Raji (cell line): ENCODE data around the gene IL12A.

Experiments used
- POLR2A ChIP-seq: IDR thresholded peaks from 2 replicates; pipeline ENCODE4 v1.6.1; 2011; ENCODE audit warnings: low read depth, low read length, control low read depth; ENCODE audit not compliant: insufficient read depth

Gene IL12A

GRCh38 chr3:159978918-159979703 is 9.5 kb upstream of the IL12A start:
- TF ChIP-seq POLR2A: no peak

DNA sequence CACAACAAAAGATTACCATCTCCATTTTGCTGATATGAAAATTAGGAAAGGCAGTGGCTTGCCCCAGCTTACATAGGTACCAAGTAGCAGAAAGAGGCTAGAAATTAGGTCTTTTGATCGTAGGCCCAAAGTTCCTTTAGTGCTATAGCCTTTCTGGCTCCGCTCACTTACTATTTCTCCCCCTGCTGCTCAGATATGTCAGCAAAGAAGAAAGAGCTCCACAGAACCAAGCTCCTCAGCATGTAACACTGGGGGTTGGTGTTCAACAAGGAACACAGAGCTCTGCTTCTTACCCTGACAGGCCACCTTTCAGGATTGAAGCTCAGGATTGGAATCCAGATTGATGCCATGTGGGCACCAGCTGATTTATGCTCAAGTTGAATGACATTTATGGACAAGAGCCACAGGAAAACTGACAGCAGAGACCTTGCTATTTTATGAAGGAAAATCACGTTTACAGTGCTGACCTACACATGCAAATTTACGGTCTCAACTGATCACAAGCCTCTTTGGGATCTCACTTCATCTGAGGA is 6.1 kb upstream of the IL12A start:
- no peak for TF ChIP-seq POLR2A

GRCh38 chr3:159987291-159987711 is 1.3 kb upstream of the IL12A start:
- TF ChIP-seq POLR2A: no peak

GRCh38 chr3:159989973-159990846 is 1.6 kb downstream of the IL12A start:
- TF ChIP-seq POLR2A: no peak

DNA sequence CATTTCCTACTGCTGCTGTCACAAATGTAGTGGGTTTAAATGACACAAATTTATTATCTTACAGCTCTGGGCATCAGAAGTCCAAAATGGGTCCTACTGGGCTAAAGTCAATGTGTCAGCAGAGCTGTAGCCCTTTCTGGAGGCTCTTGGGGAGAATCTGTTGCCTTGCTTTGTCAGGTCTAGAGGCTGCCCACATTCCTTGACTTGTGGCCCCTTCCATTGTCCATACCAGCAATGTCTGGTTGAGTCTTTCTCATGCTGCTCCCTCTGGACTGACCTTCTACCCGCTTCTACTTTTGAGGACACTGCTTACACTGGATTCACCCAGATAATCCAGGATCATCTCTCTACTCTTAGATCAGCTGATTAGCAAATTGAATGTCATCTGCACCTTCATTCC is 3.0 kb downstream of the IL12A start:
- no peak for TF ChIP-seq POLR2A

- TF ChIP-seq POLR2A: no peak
Observed at GRCh38 chr3:159992589-159992988, 4.0 kb downstream of the IL12A start.

DNA sequence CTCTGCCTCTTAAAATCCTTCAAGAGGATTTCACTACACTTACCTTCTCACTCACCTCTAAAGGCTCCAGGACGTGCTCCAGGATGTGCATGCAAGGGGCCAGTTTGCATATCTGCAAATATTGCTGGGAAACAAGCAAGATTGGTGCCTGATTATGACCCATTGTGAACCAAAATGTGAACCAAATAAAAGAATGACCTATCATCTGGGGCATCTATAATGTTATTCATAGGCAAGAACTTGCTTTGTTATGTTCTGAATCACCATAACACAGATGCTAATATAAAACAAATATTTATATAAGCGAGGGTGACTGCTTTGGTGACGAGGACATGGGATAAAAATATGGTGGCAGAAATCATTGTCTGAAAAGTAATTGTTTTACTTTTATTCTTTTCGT is 5.5 kb downstream of the IL12A start:
- TF ChIP-seq POLR2A: no peak

DNA sequence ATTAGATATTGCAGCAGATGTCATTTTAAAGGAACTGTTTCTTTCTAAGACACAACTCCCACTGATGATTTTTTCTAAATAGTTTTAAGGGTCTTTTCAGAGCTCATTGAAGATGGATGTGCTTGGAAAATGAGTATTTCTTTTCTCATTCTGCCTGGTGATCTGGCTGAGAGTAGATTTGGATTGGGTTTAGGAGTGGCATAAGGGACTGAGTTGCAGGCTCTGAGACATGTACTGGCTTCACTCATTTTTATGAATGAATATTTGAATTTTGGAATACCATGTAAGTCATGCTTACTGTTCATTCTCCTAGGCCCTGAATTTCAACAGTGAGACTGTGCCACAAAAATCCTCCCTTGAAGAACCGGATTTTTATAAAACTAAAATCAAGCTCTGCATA is 6.5 kb downstream of the IL12A start:
- TF ChIP-seq POLR2A: no peak

GRCh38 chr3:159996018-159996417 is 7.4 kb downstream of the IL12A start:
- no peak for TF ChIP-seq POLR2A

DNA sequence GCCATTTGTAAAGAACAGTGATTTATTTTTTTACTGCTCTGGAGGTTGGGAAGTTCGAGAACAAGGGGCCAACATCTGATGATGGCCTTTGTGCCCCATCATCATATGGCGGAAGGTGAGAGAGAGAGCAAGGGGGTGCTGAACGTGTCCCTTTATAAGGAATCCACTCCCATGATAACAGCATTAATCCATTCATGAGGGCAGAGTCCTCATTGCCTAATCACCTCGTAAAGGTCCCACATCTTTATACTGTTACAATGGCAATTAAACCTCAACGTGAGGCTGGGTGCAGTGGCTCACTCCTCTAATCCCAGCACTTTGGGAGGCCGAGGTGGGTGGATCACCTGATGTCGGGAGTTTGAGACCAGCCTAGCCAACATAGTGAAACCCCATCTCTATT is 8.3 kb downstream of the IL12A start:
- TF ChIP-seq POLR2A: no peak

DNA sequence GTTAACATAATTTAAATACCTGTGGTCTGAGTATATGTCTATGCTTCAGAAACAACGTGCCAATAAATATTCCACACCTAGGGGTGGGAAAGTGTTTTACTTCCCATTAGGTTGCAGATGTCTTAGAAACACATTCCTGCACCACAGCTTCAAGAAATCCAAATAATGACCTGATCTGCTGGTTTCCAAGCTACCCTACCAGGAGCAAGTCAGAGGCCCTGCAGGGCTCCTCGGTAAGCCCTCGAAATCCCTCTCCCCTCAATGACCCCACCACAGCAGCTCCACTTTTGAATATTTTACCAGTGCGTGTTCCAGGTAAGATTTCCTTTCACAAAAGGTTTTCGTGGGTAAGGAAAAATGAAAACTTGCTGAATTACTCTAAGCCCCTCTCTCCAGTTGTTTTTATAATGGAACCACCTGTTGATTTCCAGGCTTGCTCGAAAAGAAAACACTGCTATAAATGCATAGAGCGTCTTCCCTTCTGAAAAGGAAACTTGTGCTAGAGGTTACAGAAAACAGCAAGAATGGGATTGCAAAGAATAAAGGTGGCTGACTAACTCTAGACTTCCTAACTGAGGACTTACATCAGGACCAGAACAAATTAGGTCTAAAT is 12.6 kb downstream of the IL12A start:
- no peak for TF ChIP-seq POLR2A

- no peak for TF ChIP-seq POLR2A
Observed at GRCh38 chr3:160001850-160002623, 13.4 kb downstream of the IL12A start.

DNA sequence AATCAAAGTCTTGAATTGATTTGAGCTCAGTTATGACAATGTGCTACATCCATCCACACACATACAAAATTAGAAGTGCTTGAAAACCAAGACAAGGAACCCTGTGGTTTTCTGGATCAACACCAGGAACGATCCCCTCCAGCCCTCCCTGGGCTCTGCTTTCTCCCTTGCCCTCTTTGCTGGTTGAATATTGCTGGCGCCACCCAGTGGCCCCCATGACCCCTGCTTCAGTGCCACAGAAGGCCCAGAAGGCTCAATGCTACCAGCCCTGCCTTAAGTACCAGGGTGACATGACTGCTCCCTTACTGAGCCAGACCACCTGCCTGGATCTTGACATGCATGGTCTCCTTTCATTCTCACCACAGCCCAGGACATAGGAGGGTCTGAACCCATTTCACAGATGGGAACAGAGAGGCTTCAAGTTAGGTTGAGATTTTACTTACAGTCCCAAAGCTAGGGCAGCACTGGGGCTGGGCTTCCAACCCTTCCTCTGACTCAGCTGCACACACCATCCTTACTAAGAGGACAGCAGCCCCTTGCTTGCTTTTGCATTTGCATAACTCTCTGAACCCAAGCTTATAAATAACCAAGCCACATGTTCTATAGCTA is 15.0 kb downstream of the IL12A start:
- no peak for TF ChIP-seq POLR2A

DNA sequence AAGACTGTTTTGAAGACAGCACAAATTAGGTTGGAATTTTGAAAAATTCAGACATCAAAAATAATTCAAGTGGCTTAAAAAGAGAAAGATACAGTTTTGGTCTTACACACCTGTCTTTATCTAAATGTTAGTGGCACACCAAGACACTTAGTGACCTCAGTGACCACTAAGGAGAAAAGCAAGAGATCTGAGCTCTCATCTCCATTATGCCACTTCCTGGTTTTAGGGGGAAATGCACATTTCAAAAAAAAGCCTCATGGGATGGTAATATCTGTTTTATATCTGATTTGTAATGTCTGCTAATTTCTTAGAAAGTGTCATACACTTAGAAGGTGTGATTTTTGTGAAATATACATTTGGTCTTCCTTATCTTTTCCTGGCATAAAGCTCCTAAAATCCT is 16.4 kb downstream of the IL12A start:
- no peak for TF ChIP-seq POLR2A

DNA sequence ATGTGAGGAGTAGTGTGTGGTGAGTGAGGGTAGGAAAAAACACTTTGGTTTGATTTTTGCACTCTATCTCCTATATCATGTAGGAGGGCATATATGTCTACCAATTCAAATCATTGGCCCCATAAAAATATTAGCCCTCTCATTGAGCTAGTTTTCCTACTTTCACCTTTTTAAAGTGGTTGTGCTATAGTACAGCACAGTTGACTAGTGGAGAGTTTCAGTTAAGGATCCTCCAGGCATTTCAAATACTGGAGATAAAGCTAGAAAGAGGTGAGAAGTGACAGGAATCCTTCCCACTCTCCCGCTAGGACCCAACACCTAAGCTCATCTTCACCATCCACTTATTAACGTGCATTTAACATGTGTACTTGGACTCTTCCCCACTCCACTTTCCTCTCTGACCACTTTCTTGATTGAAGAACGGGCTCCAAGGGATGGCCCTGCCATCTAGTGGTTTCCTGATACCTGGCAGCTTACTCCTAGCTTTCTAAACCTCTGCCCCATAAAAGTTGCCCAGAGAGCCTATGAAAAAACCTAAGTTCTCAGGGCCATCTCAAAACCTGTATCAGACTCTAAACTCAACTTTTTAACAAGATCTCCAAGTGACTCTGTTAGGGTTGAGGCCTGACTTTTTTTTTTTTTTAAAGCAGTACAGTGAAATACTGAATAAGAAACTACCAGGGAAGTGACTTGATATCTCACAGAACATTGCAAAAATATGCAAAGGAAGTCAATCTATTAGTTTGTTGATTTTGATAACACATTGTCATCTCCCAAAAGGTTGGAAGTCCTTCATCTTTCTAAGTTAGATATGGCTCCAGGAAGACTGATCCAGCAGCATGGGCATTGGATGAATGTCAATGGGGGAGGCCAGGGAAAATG is 17.9 kb downstream of the IL12A start:
- no peak for TF ChIP-seq POLR2A
